GM18517 (cell line): ENCODE data around the gene NSDHL.

Experiments used
- ATAC-seq: cut with Tn5 transposase; IDR thresholded peaks from one replicate; pipeline ENCODE4 v1.9.1; 2021; ENCODE audit warnings: mild to moderate bottlenecking, moderate library complexity; ENCODE audit not compliant: unreplicated experiment

The NSDHL gene

GRCh38 chrX:152843852-152844251 lies 13.0 kb downstream of the NSDHL start:
- no peak for ATAC-seq

- ATAC-seq: no peak
These were observed 13.4 kb downstream of the NSDHL start for GRCh38 chrX:152844256-152844655.

GRCh38 chrX:152845618-152846240 lies 14.9 kb downstream of the NSDHL start:
- ATAC-seq: no peak

- ATAC-seq: no peak
These were observed 16.4 kb downstream of the NSDHL start for GRCh38 chrX:152847281-152847680.

GRCh38 chrX:152850465-152850864 lies 19.6 kb downstream of the NSDHL start:
- ATAC-seq: no peak

GRCh38 chrX:152853986-152854385 lies 23.1 kb downstream of the NSDHL start:
- ATAC-seq: no peak

- no peak for ATAC-seq
These were observed 30.3 kb downstream of the NSDHL start for GRCh38 chrX:152861116-152861515.

- ATAC-seq: no peak
These were observed 31.0 kb downstream of the NSDHL start for GRCh38 chrX:152861826-152862225.

GRCh38 chrX:152865232-152865920 lies 34.5 kb downstream of the NSDHL start:
- no peak for ATAC-seq

GRCh38 chrX:152866386-152866785 lies 35.5 kb downstream of the NSDHL start:
- ATAC-seq: no peak

GRCh38 chrX:152869972-152870371 lies 39.1 kb downstream of the NSDHL start:
- ATAC-seq: no peak

GRCh38 chrX:152871260-152871659 lies 40.4 kb downstream of the NSDHL start:
- no peak for ATAC-seq

GRCh38 chrX:152872522-152872921 lies 41.7 kb downstream of the NSDHL start:
- ATAC-seq: no peak

- ATAC-seq: no peak
These were observed 42.5 kb downstream of the NSDHL start for GRCh38 chrX:152873361-152873760.

GRCh38 chrX:152876931-152877840 lies 46.3 kb downstream of the NSDHL start:
- ATAC-seq: no peak

- no peak for ATAC-seq
These were observed 48.3 kb downstream of the NSDHL start for GRCh38 chrX:152878976-152879755.

- no peak for ATAC-seq
These were observed 50.4 kb downstream of the NSDHL start for GRCh38 chrX:152881289-152881688.

- no peak for ATAC-seq
These were observed 53.3 kb downstream of the NSDHL start for GRCh38 chrX:152884171-152884570.

- no peak for ATAC-seq
These were observed 55.9 kb downstream of the NSDHL start for GRCh38 chrX:152886716-152887115.

GRCh38 chrX:152892499-152892898 lies 61.6 kb downstream of the NSDHL start:
- ATAC-seq: no peak
